ENCODE results near the gene EXOC4. TPM values are rescaled to one million over a fixed set of nuclear protein-coding genes. Genes with fewer than 3 reads are reported as not detected.
"Not testable (repeated sequence)": the region's sequence is repeated elsewhere in the genome, so short reads cannot be mapped to it uniquely, and the experiment has no call there.

EXOC4 gene
- total RNA-seq, 1 experiment from 2014 or later: 71.0 TPM

- no peaks in the 10 kb centered on the region for H3K36me3 ChIP-seq (ENCODE audit: control insufficient read depth, insufficient read depth, low read length)
- CTCF ChIA-PET: no interaction called here
- TF ChIP-seq TCF7L2 (IDR thresholded peaks at IDR 0.05; ENCODE audit: low read depth, low read length): no peak
- TF ChIP-seq CTCF (IDR thresholded peaks at IDR 0.05): peak; percentile 19; the same call in 1 of the 2 replicates
- no TSS peak for BruUV-seq (replicated peaks)
- H3K4me1 ChIP-seq (ENCODE audit: control insufficient read depth, insufficient read depth, low read length): no peaks in the 10 kb centered on the region
- no peak for DNase-seq (ENCODE audit: low read depth, low spot score)
- H3K27ac ChIP-seq (ENCODE audit: low read length): no peak overlapping the region
- POLR2A ChIA-PET: no interaction called here
- no peak for ATAC-seq
- H3K9me3 ChIP-seq (ENCODE audit: control insufficient read depth, insufficient read depth, low read depth, low read length): no peaks in the 10 kb centered on the region
- intact Hi-C loops (cut with micrococcal nuclease; ENCODE audit: unreplicated experiment): no loop called here
- no peak overlapping the region for H3K4me3 ChIP-seq (ENCODE audit: low read depth in 2 of 2, low read length in 2 of 2)
- in situ Hi-C loops (cut with HindIII; ENCODE audit: low pct_unique_long_range_greater_than_20kb, low sequenced_read_pairs): no loop called here
- no peaks in the 10 kb centered on the region; the same call in 1 of the 2 replicates for H3K27me3 ChIP-seq (ENCODE audit: control insufficient read depth, insufficient read depth, low read length)
Observed at GRCh38 chr7:133207687-133208086, 45.2 kb upstream of the EXOC4 start.

GRCh38 chr7:133210817-133211216, 42.1 kb upstream of the EXOC4 start:
- H3K4me3 ChIP-seq (ENCODE audit: low read depth in 2 of 2, low read length in 2 of 2); H3K27ac ChIP-seq (ENCODE audit: low read length); ATAC-seq; H3K4me1 ChIP-seq (ENCODE audit: control insufficient read depth, insufficient read depth, low read length); H3K36me3 ChIP-seq (ENCODE audit: control insufficient read depth, insufficient read depth, low read length); BruUV-seq (replicated peaks); POLR2A ChIA-PET; DNase-seq (ENCODE audit: low read depth, low spot score); intact Hi-C loops (cut with micrococcal nuclease; ENCODE audit: unreplicated experiment); in situ Hi-C loops (cut with HindIII; ENCODE audit: low pct_unique_long_range_greater_than_20kb, low sequenced_read_pairs); CTCF ChIA-PET; H3K27me3 ChIP-seq (ENCODE audit: control insufficient read depth, insufficient read depth, low read length); H3K9me3 ChIP-seq (ENCODE audit: control insufficient read depth, insufficient read depth, low read depth, low read length): not testable (repeated sequence)

DNA sequence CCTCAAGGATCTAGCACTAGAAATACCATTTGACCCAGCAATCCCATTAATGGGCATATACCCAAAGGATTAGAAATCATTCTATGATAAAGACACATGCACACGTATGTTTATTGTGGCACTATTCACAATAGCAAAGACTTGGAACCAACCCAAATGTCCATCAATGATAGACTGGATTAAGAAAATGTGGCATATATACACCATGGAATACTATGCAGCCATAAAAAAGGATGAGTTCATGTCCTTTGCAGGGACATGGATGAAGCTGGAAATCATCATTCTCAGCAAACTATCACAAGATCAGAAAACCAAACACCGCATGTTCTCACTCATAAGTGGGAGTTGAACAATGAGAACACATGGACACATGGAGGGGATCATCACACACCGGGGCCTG, 39.1 kb upstream of the EXOC4 start:
- H3K4me1 ChIP-seq (ENCODE audit: control insufficient read depth, insufficient read depth, low read length); H3K4me3 ChIP-seq (ENCODE audit: low read depth in 2 of 2, low read length in 2 of 2); H3K9me3 ChIP-seq (ENCODE audit: control insufficient read depth, insufficient read depth, low read depth, low read length); H3K27ac ChIP-seq (ENCODE audit: low read length); CTCF ChIA-PET; ATAC-seq; DNase-seq (ENCODE audit: low read depth, low spot score); H3K27me3 ChIP-seq (ENCODE audit: control insufficient read depth, insufficient read depth, low read length); H3K36me3 ChIP-seq (ENCODE audit: control insufficient read depth, insufficient read depth, low read length); intact Hi-C loops (cut with micrococcal nuclease; ENCODE audit: unreplicated experiment); BruUV-seq (replicated peaks); in situ Hi-C loops (cut with HindIII; ENCODE audit: low pct_unique_long_range_greater_than_20kb, low sequenced_read_pairs): not testable (repeated sequence)
- POLR2A ChIA-PET: interaction anchor here (0.6 kb wide), 1 partner anchor 190 kb away, joined by 3 read pairs; no protein-coding TSS in a partner anchor

DNA sequence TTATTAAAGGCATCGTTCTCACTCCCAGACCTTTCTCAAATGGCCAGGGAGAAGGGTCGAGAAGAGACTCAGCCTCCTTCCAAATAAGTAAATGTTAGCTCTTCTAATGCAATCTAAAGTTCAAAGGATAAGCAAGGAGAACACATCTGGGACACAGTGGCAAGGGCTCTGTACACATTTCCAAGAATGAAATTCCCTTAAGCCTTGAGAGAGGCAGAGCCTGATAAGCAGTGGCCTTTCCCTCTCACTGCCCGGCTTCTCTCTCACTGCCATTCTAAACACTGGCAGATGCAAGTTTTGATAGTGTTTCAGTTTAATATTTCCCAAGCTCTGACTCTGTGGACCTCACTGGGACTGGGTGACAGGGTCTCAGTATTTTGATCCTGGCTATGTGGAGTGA, 35.1 kb upstream of the EXOC4 start:
- H3K4me1 ChIP-seq (ENCODE audit: control insufficient read depth, insufficient read depth, low read length): no peaks in the 10 kb centered on the region
- DNase-seq (ENCODE audit: low read depth, low spot score) (no peak), ATAC-seq (no peak)
- H3K36me3 ChIP-seq (ENCODE audit: control insufficient read depth, insufficient read depth, low read length): no peaks in the 10 kb centered on the region
- no TSS peak for BruUV-seq (replicated peaks)
- H3K27me3 ChIP-seq (ENCODE audit: control insufficient read depth, insufficient read depth, low read length): peaks cover 2% of the 10 kb centered on the region; the same call in 1 of the 2 replicates
- intact Hi-C loops (cut with micrococcal nuclease; ENCODE audit: unreplicated experiment): no loop called here
- H3K27ac ChIP-seq (ENCODE audit: low read length): no peak overlapping the region
- ChIA-PET CTCF (no interaction called here), POLR2A (no interaction called here)
- no peak for TF ChIP-seq SIN3A (IDR thresholded peaks at IDR 0.05; ENCODE audit: borderline replicate concordance, insufficient read depth, low read depth, low read length)
- TF ChIP-seq TCF7L2 (IDR thresholded peaks at IDR 0.05; ENCODE audit: low read depth, low read length): no peak
- TF ChIP-seq CTCF (IDR thresholded peaks at IDR 0.05): no peak
- no peak for TF ChIP-seq POLR2AphosphoS5 (IDR thresholded peaks at IDR 0.05; ENCODE audit: low read depth, low read length)
- no peak for TF ChIP-seq REST (IDR thresholded peaks at IDR 0.05; ENCODE audit: insufficient read depth in 1 of 2, low read depth in 2 of 2, low read length in 1 of 2)
- in situ Hi-C loops (cut with HindIII; ENCODE audit: low pct_unique_long_range_greater_than_20kb, low sequenced_read_pairs): no loop called here
- no peaks in the 10 kb centered on the region for H3K9me3 ChIP-seq (ENCODE audit: control insufficient read depth, insufficient read depth, low read depth, low read length)
- no peak overlapping the region for H3K4me3 ChIP-seq (ENCODE audit: low read depth in 2 of 2, low read length in 2 of 2)

Data from Panc1 (cell line).